ENCODE results near the gene KDM8.

DNA sequence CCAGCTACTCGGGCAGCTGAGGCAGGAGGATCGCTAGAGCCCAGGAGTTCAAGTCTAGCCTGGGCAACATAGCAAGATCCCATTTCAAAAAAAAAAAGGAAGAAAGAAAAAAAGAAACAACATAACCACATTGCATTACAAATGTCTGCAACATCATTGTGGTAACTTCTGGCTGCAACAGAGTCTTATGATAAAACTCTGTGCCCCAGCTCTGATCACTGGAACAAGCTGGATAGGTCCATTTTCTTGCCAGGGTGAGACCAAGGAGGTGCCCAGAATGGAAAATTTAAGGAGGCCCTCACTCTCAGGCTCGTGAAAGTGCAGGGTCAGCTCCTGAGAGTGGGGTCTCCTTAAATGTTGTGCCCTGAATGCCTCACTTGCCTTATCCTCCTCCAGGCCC, 37.8 kb upstream of the KDM8 start:
- TF ChIP-seq, protein P1, sequence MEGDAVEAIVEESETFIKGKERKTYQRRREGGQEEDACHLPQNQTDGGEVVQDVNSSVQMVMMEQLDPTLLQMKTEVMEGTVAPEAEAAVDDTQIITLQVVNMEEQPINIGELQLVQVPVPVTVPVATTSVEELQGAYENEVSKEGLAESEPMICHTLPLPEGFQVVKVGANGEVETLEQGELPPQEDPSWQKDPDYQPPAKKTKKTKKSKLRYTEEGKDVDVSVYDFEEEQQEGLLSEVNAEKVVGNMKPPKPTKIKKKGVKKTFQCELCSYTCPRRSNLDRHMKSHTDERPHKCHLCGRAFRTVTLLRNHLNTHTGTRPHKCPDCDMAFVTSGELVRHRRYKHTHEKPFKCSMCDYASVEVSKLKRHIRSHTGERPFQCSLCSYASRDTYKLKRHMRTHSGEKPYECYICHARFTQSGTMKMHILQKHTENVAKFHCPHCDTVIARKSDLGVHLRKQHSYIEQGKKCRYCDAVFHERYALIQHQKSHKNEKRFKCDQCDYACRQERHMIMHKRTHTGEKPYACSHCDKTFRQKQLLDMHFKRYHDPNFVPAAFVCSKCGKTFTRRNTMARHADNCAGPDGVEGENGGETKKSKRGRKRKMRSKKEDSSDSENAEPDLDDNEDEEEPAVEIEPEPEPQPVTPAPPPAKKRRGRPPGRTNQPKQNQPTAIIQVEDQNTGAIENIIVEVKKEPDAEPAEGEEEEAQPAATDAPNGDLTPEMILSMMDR (IDR thresholded peaks at IDR 0.05), result no peak
- TF ChIP-seq POLR2A (IDR thresholded peaks at IDR 0.05), result no peak
